Osteocyte (in vitro differentiated cells): ENCODE data around the gene SMARCB1. TPM values are rescaled to one million over a fixed set of nuclear protein-coding genes. Genes with fewer than 3 reads are reported as not detected.

Experiments used
- DNase-seq: peaks from one replicate; pipeline ENCODE4 v3.0.0; 2021; ENCODE audit warnings: mixed read lengths; ENCODE audit not compliant: unreplicated experiment; ENCODE audit errors: extremely low spot score
- H3K27ac Mint-ChIP-seq: one replicate; pipeline ENCODE4 v1.8.0; 2021; ENCODE audit warnings: mild to moderate bottlenecking, mixed read lengths; ENCODE audit not compliant: unreplicated experiment
- H3K27me3 Mint-ChIP-seq: one replicate; pipeline ENCODE4 v1.8.0; 2021; ENCODE audit warnings: mixed read lengths; ENCODE audit not compliant: unreplicated experiment
- H3K36me3 Mint-ChIP-seq: one replicate; pipeline ENCODE4 v1.8.0; 2021; ENCODE audit warnings: mixed read lengths; ENCODE audit not compliant: unreplicated experiment
- H3K4me1 Mint-ChIP-seq: one replicate; pipeline ENCODE4 v1.8.0; 2021; ENCODE audit warnings: mixed read lengths; ENCODE audit not compliant: unreplicated experiment
- H3K4me3 Mint-ChIP-seq: one replicate; pipeline ENCODE4 v1.8.0; 2021; ENCODE audit warnings: mild to moderate bottlenecking, moderate library complexity, mixed read lengths; ENCODE audit not compliant: unreplicated experiment
- H3K9me3 Mint-ChIP-seq: one replicate; pipeline ENCODE4 v1.8.0; 2021; ENCODE audit warnings: mixed read lengths; ENCODE audit not compliant: unreplicated experiment
- CTCF ChIP-seq: fragments of 200-600 bp; sonication (generic); IDR thresholded peaks from 2 replicates; pipeline ENCODE4 v1.5.0; 2021; ENCODE audit warnings: antibody characterized with exemption, mild to moderate bottlenecking, moderate library complexity
- long read RNA-seq: library from polyadenylated mRNA; unstranded; transcript quantifications from one replicate; pipeline ENCODE4 v2.0.0, GENCODE V29; 2021
- total RNA-seq: library from RNA; stranded (reverse); gene quantifications from 2 replicates; pipeline ENCODE4 v1.2.1, GENCODE V29; 2021

The SMARCB1 gene
- total RNA-seq = 126 and 127 TPM in 2 replicates
- long read RNA-seq, full-length matches to known transcripts = 14 of 15 reads
- long read RNA-seq, partial matches to known transcripts = 1 of 15 reads
- long read RNA-seq, other reads (novel, unspliced or antisense) = 0 of 15 reads

DNA sequence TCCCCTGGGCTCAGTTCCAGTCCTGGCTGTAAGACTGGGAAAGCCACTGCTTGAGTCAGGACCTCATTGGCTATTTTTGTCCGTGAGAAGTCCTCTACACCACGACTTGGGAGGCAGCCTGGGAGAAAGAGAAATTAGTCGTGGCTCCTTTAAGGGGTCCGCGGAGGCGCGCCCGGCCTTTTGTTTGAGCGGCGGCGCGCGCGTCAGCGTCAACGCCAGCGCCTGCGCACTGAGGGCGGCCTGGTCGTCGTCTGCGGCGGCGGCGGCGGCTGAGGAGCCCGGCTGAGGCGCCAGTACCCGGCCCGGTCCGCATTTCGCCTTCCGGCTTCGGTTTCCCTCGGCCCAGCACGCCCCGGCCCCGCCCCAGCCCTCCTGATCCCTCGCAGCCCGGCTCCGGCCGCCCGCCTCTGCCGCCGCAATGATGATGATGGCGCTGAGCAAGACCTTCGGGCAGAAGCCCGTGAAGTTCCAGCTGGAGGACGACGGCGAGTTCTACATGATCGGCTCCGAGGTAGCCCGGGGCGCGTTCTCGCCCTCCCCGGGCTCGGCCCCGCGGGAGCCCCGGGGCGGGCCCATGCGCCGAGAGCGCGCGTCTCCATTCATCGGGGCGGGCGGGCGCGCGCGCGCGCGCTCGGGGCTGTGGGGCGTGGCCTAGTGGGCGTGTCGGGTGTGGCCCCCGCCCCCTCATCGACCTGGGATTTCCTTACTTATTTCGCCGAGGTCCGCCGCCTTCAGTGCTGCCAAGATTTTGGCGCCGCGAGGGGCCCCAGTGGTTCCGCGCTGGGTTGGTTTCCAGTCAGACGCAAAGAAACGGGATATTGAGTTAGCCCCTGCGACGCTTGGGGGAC is at the start of gene SMARCB1:
TSS of gene SMARCB1 (plus strand) at position 215 of the 848 bp plus-strand sequence. CDS start at position 419, 204 bp downstream.
- Mint-ChIP-seq H3K36me3 (no peaks in the 10 kb centered on the region), H3K4me3 (peak within 1 kb of the TSS; percentile 88), H3K27me3 (no peaks in the 10 kb centered on the region), H3K4me1 (peaks cover 52% of the 10 kb centered on the region), H3K9me3 (no peaks in the 10 kb centered on the region), H3K27ac (peak within 1 kb of the TSS; percentile 93)
- TF ChIP-seq CTCF = no peak
- peak; percentile 95 for DNase-seq

- H3K4me1 Mint-ChIP-seq = no peaks in the 10 kb centered on the region
- TF ChIP-seq CTCF = no peak
- no peaks in the 10 kb centered on the region for H3K9me3 Mint-ChIP-seq
- DNase-seq = no peak
- peaks cover 2% of the 10 kb centered on the region for H3K36me3 Mint-ChIP-seq
- H3K27ac Mint-ChIP-seq = no peak overlapping the region
- no peaks in the 10 kb centered on the region for H3K27me3 Mint-ChIP-seq
- no peak overlapping the region for H3K4me3 Mint-ChIP-seq
These were observed 49.1 kb upstream of the SMARCB1 start for GRCh38 chr22:23737696-23738095.

- H3K4me1 Mint-ChIP-seq = peaks cover 3% of the 10 kb centered on the region
- DNase-seq = no peak
- H3K9me3 Mint-ChIP-seq = no peaks in the 10 kb centered on the region
- no peaks in the 10 kb centered on the region for H3K27me3 Mint-ChIP-seq
- H3K4me3 Mint-ChIP-seq = no peak overlapping the region
- TF ChIP-seq CTCF = no peak
- peaks cover 22% of the 10 kb centered on the region for H3K36me3 Mint-ChIP-seq
- H3K27ac Mint-ChIP-seq = no peak overlapping the region
These were observed 44.1 kb upstream of the SMARCB1 start for GRCh38 chr22:23742505-23743264.

DNA sequence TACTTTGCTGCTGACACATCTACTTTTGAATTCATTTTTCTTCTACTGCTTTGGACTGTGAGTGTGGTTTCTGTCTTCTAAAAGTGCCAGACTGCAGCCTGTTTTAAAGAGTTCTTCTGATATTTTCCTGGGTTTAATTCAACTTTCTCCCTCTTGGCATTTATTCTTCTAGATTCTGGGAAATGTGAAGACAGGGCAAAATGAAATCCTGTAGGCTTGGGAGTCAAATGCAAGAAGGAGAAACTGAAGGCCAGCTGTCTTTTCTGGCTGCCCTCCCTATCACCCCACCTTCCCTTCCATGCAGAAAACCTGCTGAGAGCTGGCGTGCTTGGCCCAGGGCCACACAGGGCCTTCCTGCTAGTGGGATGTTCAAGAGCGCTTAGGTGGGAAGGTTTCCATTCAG is 43.5 kb upstream of the SMARCB1 start:
- Mint-ChIP-seq H3K9me3 (no peaks in the 10 kb centered on the region), H3K27me3 (no peaks in the 10 kb centered on the region), H3K4me1 (peaks cover 3% of the 10 kb centered on the region), H3K4me3 (no peak overlapping the region), H3K36me3 (peaks cover 22% of the 10 kb centered on the region), H3K27ac (no peak overlapping the region)
- TF ChIP-seq CTCF = no peak
- DNase-seq = no peak

GRCh38 chr22:23744001-23744400 is 42.8 kb upstream of the SMARCB1 start:
- Mint-ChIP-seq H3K4me1 (peaks cover 3% of the 10 kb centered on the region), H3K36me3 (peaks cover 20% of the 10 kb centered on the region), H3K27me3 (no peaks in the 10 kb centered on the region), H3K4me3 (no peak overlapping the region), H3K9me3 (no peaks in the 10 kb centered on the region), H3K27ac (no peak overlapping the region)
- DNase-seq = no peak
- TF ChIP-seq CTCF = no peak
